SHP77 treated with DMSO at 0.1 percent for 48 hours (cell line): ENCODE data around the gene MYH9.
"Not testable (repeated sequence)": the region's sequence is repeated elsewhere in the genome, so short reads cannot be mapped to it uniquely, and the experiment has no call there.

ENCODE experiments used
- DNase-seq: peaks from one replicate; lab custom pipeline; 2025; lab: John Stamatoyannopoulos, UW

The MYH9 gene

GRCh38 chr22:36292823-36293530 is 94.8 kb downstream of the MYH9 start:
- DNase-seq, result no peak

GRCh38 chr22:36291831-36292740 is 95.7 kb downstream of the MYH9 start:
- DNase-seq, result no peak

GRCh38 chr22:36290391-36291075 is 97.2 kb downstream of the MYH9 start:
- DNase-seq, result not testable (repeated sequence)

GRCh38 chr22:36289948-36290371 is 97.8 kb downstream of the MYH9 start:
- not testable (repeated sequence) for DNase-seq

- DNase-seq, result no peak
Observed at GRCh38 chr22:36289406-36289870, 98.3 kb downstream of the MYH9 start.

GRCh38 chr22:36288571-36289405 is 99.0 kb downstream of the MYH9 start:
- no peak for DNase-seq

- DNase-seq, result no peak
Observed at GRCh38 chr22:36287881-36288515, 99.8 kb downstream of the MYH9 start.

- DNase-seq, result peak; percentile 11
Observed at GRCh38 chr22:36286096-36286957, 101.4 kb downstream of the MYH9 start.

- no peak for DNase-seq
Observed at GRCh38 chr22:36285545-36285944, 102.2 kb downstream of the MYH9 start.

- no peak for DNase-seq
Observed at GRCh38 chr22:36285017-36285416, 102.8 kb downstream of the MYH9 start.

GRCh38 chr22:36284171-36284571 is 103.6 kb downstream of the MYH9 start:
- no peak for DNase-seq

GRCh38 chr22:36282328-36282831 is 105.4 kb downstream of the MYH9 start:
- DNase-seq, result no peak

- no peak for DNase-seq
Observed at GRCh38 chr22:36281781-36282327, 105.9 kb downstream of the MYH9 start.

- no peak for DNase-seq
Observed at GRCh38 chr22:36280379-36280778, 107.4 kb downstream of the MYH9 start.

GRCh38 chr22:36279219-36279666 is 108.5 kb downstream of the MYH9 start:
- no peak for DNase-seq

GRCh38 chr22:36277482-36278291 is 110.1 kb downstream of the MYH9 start:
- DNase-seq, result no peak

- no peak for DNase-seq
Observed at GRCh38 chr22:36274531-36274930, 113.2 kb downstream of the MYH9 start.

- DNase-seq, result not testable (repeated sequence)
Observed at GRCh38 chr22:36271951-36272350, 115.8 kb downstream of the MYH9 start.
